BE2C (cell line): ENCODE data around the gene PDE8A.

Experiments
- DNase-seq: peaks from one replicate; pipeline ENCODE4 v3.0.0-alpha.2; 2020
- H3K27me3 ChIP-seq: fragments of 250-450 bp; sonication (Bioruptor Pico); 2 replicates; pipeline ENCODE4 v1.5.1; 2020; ENCODE audit warnings: mild to moderate bottlenecking
- H3K36me3 ChIP-seq: fragments of 250-450 bp; sonication (Bioruptor Pico); 2 replicates; pipeline ENCODE4 v1.5.1; 2020; ENCODE audit warnings: mild to moderate bottlenecking
- H3K4me1 ChIP-seq: fragments of 250-450 bp; sonication (Bioruptor Pico); 2 replicates; pipeline ENCODE4 v1.5.1; 2020
- H3K4me3 ChIP-seq: 2 replicates; pipeline ENCODE4 v1.5.1; 2011; ENCODE audit warnings: low read depth, low read length
- H3K9me3 ChIP-seq: fragments of 250-450 bp; sonication (Bioruptor Pico); 2 replicates; pipeline ENCODE4 v1.5.1; 2020
- TF ChIP-seq, protein P1 (sequence below): IDR thresholded peaks from 2 replicates; pipeline ENCODE4 v1.5.1; 2012; ENCODE audit warnings: mild to moderate bottlenecking, low read depth, low read length

The PDE8A gene

DNA sequence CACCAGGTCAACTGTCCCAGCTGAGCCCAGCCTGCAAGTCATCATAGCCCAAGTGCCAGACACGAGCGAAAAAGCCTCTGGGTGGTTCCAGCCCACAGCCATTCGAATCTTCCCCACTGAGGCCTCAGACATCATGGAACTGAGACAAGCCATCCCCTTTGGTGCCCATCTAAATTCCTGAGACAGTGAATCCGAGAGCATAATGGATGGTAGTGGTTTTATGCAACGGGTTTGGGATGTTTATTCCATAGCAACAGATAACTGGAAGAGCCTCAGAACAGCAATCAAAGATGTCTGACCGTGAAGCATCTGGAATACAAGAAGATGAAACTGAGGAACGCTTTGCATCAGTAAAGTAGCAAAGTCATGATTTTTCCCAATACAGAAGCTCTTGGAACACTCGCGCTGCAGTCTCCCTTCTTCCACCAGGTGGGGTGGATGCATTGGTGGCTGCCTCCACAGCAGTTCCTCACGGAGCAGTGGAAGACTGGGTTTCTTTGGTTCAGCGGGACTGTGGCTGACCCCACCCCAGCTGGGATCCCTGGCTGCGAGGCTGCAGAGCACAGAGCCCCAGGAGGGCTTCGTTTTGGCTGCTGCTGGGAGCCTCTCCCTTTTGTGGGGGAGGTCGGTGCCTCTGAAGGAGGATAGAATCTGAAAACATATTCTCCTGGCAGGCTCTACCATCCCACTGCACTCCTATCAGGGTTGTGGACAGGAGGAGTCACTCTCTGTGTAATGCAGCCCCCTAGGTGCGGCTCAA, 26.4 kb upstream of the PDE8A start:
- peak overlapping the region; percentile 50 for H3K4me3 ChIP-seq

DNA sequence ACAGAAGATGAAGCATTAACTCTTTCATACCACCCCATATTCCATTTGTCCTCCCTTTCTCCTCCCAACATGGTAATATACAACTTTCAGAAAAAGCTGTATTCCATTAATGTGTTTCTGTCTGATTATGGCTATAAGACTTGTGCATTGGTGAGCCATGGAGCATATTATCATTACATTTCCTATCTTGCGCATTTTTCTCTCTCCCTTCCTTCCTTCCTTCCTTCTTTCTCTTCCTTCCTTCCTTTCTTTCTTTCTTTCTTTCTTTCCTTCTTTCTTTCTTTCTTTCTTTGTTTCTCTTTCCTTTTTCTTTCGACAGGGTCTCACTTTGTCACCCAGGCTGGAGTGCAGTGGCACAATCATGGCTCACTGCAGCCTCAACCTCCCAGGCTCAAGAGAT, 25.5 kb upstream of the PDE8A start:
- Histone ChIP-seq H3K36me3 (no peaks in the 10 kb centered on the region), H3K4me3 (no peak overlapping the region), H3K27me3 (no peaks in the 10 kb centered on the region), H3K9me3 (no peaks in the 10 kb centered on the region), H3K4me1 (no peaks in the 10 kb centered on the region)
- no peak for DNase-seq
- TF ChIP-seq, protein P1, sequence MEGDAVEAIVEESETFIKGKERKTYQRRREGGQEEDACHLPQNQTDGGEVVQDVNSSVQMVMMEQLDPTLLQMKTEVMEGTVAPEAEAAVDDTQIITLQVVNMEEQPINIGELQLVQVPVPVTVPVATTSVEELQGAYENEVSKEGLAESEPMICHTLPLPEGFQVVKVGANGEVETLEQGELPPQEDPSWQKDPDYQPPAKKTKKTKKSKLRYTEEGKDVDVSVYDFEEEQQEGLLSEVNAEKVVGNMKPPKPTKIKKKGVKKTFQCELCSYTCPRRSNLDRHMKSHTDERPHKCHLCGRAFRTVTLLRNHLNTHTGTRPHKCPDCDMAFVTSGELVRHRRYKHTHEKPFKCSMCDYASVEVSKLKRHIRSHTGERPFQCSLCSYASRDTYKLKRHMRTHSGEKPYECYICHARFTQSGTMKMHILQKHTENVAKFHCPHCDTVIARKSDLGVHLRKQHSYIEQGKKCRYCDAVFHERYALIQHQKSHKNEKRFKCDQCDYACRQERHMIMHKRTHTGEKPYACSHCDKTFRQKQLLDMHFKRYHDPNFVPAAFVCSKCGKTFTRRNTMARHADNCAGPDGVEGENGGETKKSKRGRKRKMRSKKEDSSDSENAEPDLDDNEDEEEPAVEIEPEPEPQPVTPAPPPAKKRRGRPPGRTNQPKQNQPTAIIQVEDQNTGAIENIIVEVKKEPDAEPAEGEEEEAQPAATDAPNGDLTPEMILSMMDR: no peak

More for the DNA sequence above, 26.4 kb upstream of the PDE8A start:
- TF ChIP-seq, protein P1: peak; percentile 91
- H3K4me1 ChIP-seq: no peaks in the 10 kb centered on the region
- DNase-seq: peak; percentile 76
- no peaks in the 10 kb centered on the region for H3K9me3 ChIP-seq
- no peaks in the 10 kb centered on the region for H3K36me3 ChIP-seq
- H3K27me3 ChIP-seq: no peaks in the 10 kb centered on the region

DNA sequence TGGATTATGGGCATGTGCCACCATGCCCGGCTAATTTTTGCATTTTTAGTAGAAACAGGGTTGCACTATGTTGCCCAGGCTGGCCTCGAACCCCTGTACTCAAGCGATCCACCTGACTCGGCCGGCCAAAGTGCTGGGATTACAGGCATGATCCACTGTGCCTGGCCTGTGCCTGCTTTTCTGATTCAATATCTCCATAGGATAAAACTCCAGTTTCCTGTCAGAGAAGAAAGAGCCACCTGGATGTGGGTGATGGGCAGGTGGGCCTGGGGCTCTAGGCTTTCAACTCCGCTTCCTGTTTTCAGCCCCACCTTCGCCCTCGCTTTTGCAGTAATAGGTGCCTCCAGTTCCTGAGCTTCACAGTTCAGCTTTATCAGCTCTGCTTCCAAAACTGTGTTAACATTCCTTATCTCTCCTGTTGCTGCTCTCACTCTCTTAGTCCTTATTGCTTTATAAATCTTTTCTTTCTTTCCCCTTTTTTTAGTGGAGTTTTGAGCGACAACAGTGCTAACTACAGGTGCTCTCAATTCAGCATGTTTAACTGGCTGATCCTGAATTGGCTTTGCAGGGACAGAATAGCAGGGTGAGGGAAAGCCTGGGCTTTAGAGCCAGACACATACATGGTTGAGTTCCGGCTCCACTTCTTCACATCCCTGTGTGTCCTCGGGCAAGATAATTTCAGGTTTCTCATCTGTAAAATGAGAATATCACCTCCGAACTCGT, 21.1 kb upstream of the PDE8A start:
- no peaks in the 10 kb centered on the region for H3K36me3 ChIP-seq
- H3K27me3 ChIP-seq: no peaks in the 10 kb centered on the region
- no peaks in the 10 kb centered on the region; the same call in 1 of the 2 replicates for H3K9me3 ChIP-seq
- no peak overlapping the region for H3K4me3 ChIP-seq
- no peak for DNase-seq
- TF ChIP-seq, protein P1: no peak
- H3K4me1 ChIP-seq: no peaks in the 10 kb centered on the region

DNA sequence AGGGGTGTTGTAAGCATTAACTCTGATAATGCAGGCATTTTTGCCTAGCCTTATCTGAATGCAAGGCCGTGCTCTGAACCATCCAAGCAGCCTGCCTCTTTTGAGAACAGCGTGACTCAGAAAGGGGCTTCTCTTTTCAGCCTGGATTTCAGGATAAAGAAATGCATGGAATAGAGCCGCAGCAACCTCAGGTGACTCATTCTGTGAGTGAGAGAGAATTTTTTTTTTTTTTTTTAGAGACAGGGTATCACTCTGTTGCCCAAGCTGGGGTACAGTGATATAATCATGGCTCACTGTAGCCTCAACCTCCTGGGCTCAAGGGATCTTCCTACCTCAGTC, 20.6 kb upstream of the PDE8A start:
- DNase-seq: no peak
- H3K9me3 ChIP-seq: no peaks in the 10 kb centered on the region; the same call in 1 of the 2 replicates

DNA sequence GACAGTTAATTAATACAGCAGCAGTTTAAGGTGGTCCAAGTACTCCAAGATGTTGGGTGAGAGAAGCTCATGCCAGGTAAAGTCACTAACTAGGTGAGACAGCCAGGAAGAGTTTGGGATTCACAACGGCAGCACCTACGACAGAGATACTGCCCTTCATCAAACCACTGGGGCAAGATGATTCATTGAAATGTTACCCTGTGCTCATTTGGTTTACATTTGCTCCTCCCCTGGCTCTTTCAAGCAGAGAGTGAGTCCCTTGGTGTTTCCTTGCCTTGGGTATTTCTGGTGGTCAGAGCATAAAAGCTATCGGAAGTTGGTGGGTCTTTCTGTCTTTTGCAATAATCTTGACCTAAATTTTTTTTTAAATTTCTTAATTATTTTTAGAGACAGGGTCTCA, 19.9 kb upstream of the PDE8A start:
- Histone ChIP-seq H3K9me3 (no peaks in the 10 kb centered on the region; the same call in 1 of the 2 replicates), H3K27me3 (no peaks in the 10 kb centered on the region), H3K36me3 (no peaks in the 10 kb centered on the region), H3K4me1 (no peaks in the 10 kb centered on the region), H3K4me3 (no peak overlapping the region)
- DNase-seq: no peak
- TF ChIP-seq, protein P1: no peak

More for the DNA sequence above, 20.6 kb upstream of the PDE8A start:
- Histone ChIP-seq H3K4me3 (no peak overlapping the region), H3K27me3 (no peaks in the 10 kb centered on the region), H3K4me1 (no peaks in the 10 kb centered on the region), H3K36me3 (no peaks in the 10 kb centered on the region)
- TF ChIP-seq, protein P1: no peak

DNA sequence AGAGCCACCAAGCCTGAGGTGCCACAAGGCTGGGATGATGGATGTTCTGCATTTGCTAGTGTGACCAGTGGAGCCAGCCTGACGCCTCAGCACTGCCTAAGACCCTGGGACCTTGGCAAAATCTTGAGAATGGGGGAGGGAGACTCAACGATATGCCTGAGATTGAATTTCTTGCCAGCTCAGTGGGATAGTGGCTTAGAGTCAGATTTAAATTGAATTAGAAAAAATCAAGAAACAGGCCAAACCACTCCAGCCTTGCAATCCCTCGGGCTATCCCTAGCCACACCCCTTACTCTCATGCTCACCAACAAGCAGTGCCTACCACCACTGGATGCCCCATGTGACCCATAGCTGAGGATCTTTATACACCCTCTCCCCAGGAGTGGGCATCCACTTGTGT, 18.7 kb upstream of the PDE8A start:
- H3K27me3 ChIP-seq: no peaks in the 10 kb centered on the region
- TF ChIP-seq, protein P1: no peak
- no peaks in the 10 kb centered on the region for H3K36me3 ChIP-seq
- H3K9me3 ChIP-seq: no peaks in the 10 kb centered on the region; the same call in 1 of the 2 replicates
- no peak for DNase-seq
- no peak overlapping the region for H3K4me3 ChIP-seq
- no peaks in the 10 kb centered on the region for H3K4me1 ChIP-seq
